Gastroesophageal sphincter (tissue), 3 donors: ENCODE data around the gene MYO1G.

ENCODE experiments used
- EP300 ChIP-seq: sonication (generic); formaldehyde crosslinking; IDR thresholded peaks from one replicate; pipeline ENCODE4 v1.6.1; 2017; ENCODE audit warnings: antibody characterized with exemption, mild to moderate bottlenecking
- POLR2A ChIP-seq, 2 donors: fragments of 450-650 bp; IDR thresholded peaks; one replicate each; pipeline ENCODE4 v1.6.1; 2017; ENCODE audit warnings: antibody characterized with exemption in 2 of 2, mild to moderate bottlenecking in 2 of 2, moderate library complexity in 1 of 2
- POLR2AphosphoS5 ChIP-seq: sonication (generic); formaldehyde crosslinking; IDR thresholded peaks from one replicate; pipeline ENCODE4 v1.6.1; 2017; ENCODE audit warnings: antibody characterized with exemption
- TF ChIP-seq, protein P1 (sequence below), 4 experiments: fragments of 200-600 bp in 2 of 4; fragments of 450-650 bp in 2 of 4; sonication (generic) in 1 of 4; IDR thresholded peaks; one replicate each; pipeline ENCODE4 v1.5.1; 2017 to 2019; ENCODE audit warnings: antibody characterized with exemption in 4 of 4, mild to moderate bottlenecking in 2 of 4, moderate library complexity in 2 of 4

GRCh38 chr7:44959433-44959951, 19.3 kb downstream of the MYO1G start:
- TF ChIP-seq, protein P1, sequence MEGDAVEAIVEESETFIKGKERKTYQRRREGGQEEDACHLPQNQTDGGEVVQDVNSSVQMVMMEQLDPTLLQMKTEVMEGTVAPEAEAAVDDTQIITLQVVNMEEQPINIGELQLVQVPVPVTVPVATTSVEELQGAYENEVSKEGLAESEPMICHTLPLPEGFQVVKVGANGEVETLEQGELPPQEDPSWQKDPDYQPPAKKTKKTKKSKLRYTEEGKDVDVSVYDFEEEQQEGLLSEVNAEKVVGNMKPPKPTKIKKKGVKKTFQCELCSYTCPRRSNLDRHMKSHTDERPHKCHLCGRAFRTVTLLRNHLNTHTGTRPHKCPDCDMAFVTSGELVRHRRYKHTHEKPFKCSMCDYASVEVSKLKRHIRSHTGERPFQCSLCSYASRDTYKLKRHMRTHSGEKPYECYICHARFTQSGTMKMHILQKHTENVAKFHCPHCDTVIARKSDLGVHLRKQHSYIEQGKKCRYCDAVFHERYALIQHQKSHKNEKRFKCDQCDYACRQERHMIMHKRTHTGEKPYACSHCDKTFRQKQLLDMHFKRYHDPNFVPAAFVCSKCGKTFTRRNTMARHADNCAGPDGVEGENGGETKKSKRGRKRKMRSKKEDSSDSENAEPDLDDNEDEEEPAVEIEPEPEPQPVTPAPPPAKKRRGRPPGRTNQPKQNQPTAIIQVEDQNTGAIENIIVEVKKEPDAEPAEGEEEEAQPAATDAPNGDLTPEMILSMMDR (IDR thresholded peaks at IDR 0.05), result no peak
- TF ChIP-seq POLR2A (IDR thresholded peaks at IDR 0.05) (no peak), POLR2AphosphoS5 (no peak), EP300 (no peak)
